Fibroblast of villous mesenchyme (primary cell): ENCODE data around the gene DOCK9. TPM values are rescaled to one million over a fixed set of nuclear protein-coding genes. Genes with fewer than 3 reads are reported as not detected.

Experiments
- DNase-seq: peaks from one replicate; pipeline ENCODE4 v3.0.0-alpha.2; 2010; ENCODE audit warnings: low read depth
- H3K4me3 ChIP-seq: 2 replicates; pipeline ENCODE4 v1.5.1; 2011; ENCODE audit warnings: low read depth, mild to moderate bottlenecking, low read length
- total RNA-seq: library from RNA; depleted of rRNA; stranded (reverse); fragments of >200 nt; gene quantifications from 2 replicates; pipeline ENCODE4 v1.2.3, GENCODE V29; 2012
- TF ChIP-seq, protein P1 (sequence below): IDR thresholded peaks from 2 replicates; pipeline ENCODE4 v1.5.1; 2012; ENCODE audit warnings: low read depth, mild to moderate bottlenecking, low read length; ENCODE audit not compliant: insufficient read depth

Gene DOCK9
- total RNA-seq, 1 donor = 14.7 TPM

- no peak overlapping the region for H3K4me3 ChIP-seq
- no peak for DNase-seq
- TF ChIP-seq, protein P1, sequence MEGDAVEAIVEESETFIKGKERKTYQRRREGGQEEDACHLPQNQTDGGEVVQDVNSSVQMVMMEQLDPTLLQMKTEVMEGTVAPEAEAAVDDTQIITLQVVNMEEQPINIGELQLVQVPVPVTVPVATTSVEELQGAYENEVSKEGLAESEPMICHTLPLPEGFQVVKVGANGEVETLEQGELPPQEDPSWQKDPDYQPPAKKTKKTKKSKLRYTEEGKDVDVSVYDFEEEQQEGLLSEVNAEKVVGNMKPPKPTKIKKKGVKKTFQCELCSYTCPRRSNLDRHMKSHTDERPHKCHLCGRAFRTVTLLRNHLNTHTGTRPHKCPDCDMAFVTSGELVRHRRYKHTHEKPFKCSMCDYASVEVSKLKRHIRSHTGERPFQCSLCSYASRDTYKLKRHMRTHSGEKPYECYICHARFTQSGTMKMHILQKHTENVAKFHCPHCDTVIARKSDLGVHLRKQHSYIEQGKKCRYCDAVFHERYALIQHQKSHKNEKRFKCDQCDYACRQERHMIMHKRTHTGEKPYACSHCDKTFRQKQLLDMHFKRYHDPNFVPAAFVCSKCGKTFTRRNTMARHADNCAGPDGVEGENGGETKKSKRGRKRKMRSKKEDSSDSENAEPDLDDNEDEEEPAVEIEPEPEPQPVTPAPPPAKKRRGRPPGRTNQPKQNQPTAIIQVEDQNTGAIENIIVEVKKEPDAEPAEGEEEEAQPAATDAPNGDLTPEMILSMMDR = no peak
Observed at GRCh38 chr13:98915981-98916380, 61.9 kb downstream of the DOCK9 start.

- TF ChIP-seq, protein P1 = no peak
- H3K4me3 ChIP-seq = no peak overlapping the region
- no peak for DNase-seq
Observed at GRCh38 chr13:98915563-98915962, 62.3 kb downstream of the DOCK9 start.

GRCh38 chr13:98913741-98914140, 64.1 kb downstream of the DOCK9 start:
- no peak overlapping the region for H3K4me3 ChIP-seq
- TF ChIP-seq, protein P1 = no peak
- no peak for DNase-seq

DNA sequence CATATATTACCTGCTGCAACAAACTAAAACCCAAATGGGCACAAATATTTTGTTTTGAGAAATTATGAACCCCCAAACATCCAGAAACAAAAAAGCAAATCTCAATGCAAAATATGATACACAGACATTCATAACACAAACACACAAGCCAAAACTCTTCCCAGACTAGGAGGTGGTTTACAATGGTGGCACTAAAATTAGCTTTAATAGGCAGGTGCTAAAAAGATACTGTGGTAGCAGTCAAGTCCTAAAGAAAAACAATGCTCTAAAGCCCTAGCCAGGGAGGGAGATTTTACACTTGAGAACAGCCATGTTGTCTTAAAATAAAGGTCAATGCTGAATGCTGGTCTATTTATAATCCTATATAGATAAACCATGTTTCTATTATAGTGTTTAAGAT, 65.0 kb downstream of the DOCK9 start:
- TF ChIP-seq, protein P1 = no peak
- no peak for DNase-seq
- no peak overlapping the region for H3K4me3 ChIP-seq

- peak; percentile 49 for DNase-seq
- no peak overlapping the region for H3K4me3 ChIP-seq
- TF ChIP-seq, protein P1 = no peak
Observed at GRCh38 chr13:98910501-98910951, 67.3 kb downstream of the DOCK9 start.

DNA sequence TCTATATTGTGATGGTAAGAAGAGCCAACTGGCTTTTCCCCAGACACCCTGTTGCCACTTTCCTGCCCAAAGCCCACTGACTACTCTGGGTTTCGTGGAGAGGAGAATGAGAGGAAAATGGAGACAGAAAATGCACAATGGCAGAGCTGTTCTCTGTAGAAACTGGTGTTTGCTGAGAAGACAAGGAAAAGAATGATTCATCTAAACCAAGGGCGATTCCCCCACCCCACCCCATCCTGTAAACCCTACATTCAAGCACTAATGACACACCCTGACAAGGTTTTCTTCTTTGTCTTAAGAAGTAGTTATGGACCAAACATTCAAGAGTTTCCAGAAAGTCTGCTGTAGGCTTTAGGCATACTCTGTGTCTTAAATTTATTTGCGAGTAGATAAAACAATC, 68.8 kb downstream of the DOCK9 start:
- no peak overlapping the region for H3K4me3 ChIP-seq
- DNase-seq = no peak
- TF ChIP-seq, protein P1 = no peak

DNA sequence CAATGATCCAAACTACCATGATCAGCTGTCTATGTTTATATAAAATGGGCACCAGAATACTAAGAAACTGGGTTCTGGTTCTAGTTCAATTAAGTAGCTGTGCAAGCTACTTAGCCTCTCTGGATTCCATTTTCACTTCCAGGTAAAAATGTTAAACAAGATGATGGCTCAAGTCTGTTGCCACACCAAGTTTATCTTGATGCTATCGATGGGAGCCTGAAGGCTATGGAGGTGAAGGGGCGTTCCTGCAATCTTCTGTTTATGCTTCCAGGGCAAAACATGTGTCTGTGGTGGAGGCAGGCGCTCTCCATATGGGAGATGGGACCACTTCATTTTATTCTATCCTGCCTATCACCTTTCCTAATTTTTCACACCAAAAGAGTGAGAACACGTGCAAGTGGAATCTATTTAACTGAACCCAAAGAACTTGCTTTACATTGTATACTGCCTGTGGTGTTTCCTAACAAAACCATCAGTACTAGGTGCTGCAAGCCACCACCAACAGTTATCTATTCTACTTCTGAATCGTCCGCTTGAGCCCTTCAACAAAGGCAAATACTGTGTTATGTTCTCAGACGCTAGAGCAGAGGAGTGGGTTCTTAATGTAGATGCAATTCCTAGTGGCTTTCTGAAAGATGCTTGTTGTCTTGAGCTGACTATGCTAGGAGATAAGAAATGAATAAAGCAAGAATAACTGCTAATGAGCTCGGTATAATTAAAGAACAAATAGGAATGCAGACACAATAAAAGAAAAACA, 70.9 kb downstream of the DOCK9 start:
- H3K4me3 ChIP-seq = no peak overlapping the region
- TF ChIP-seq, protein P1 = no peak
- no peak for DNase-seq
